BJ (cell line): ENCODE measurements around the gene EHBP1L1. TPM values are rescaled to one million over a fixed set of nuclear protein-coding genes. Genes with fewer than 3 reads are reported as not detected.

ENCODE experiments used
- CTCF ChIA-PET: fragments of 350-600 bp; formaldehyde crosslinking; extraction: SDS; loops from one replicate; lab custom pipeline; 2021; ENCODE audit warnings: antibody characterized with exemption, inconsistent platforms; lab: Yijun Ruan, JAX
- POLR2A ChIA-PET: fragments of 300-600 bp; sonication (Branson Sonifier 250); formaldehyde crosslinking; extraction: SDS; loops from one replicate; lab custom pipeline; 2021; ENCODE audit warnings: antibody characterized with exemption; lab: Charles Lee
- DNase-seq: peaks from one replicate; pipeline ENCODE4 v3.0.0-alpha.2; 2011; ENCODE audit warnings: low read depth
- H3K27me3 ChIP-seq: 2 replicates; pipeline ENCODE4 v1.6.0; 2011; ENCODE audit warnings: low read length; ENCODE audit not compliant: control insufficient read depth, insufficient read depth
- H3K36me3 ChIP-seq: 2 replicates; pipeline ENCODE4 v1.5.1; 2011; ENCODE audit warnings: low read length; ENCODE audit not compliant: control insufficient read depth, insufficient read depth
- H3K4me3 ChIP-seq: 2 replicates; pipeline ENCODE4 v1.5.1; 2011; ENCODE audit warnings: low read depth, mild to moderate bottlenecking, control low read depth, low read length
- polyA plus RNA-seq: library from polyadenylated mRNA; depleted of rRNA; stranded (reverse); fragments of >200 nt; gene quantifications from 2 replicates; pipeline ENCODE4 v1.2.3, GENCODE V29; 2011
- TF ChIP-seq, protein P1 (sequence below): IDR thresholded peaks from 2 replicates; pipeline ENCODE4 v1.5.1; 2011; ENCODE audit warnings: low read depth, mild to moderate bottlenecking, control low read depth, inconsistent platforms, low read length, moderate library complexity; ENCODE audit not compliant: insufficient read depth

EHBP1L1 gene
- polyA plus RNA-seq, 1 experiment: 30.9 TPM

DNA sequence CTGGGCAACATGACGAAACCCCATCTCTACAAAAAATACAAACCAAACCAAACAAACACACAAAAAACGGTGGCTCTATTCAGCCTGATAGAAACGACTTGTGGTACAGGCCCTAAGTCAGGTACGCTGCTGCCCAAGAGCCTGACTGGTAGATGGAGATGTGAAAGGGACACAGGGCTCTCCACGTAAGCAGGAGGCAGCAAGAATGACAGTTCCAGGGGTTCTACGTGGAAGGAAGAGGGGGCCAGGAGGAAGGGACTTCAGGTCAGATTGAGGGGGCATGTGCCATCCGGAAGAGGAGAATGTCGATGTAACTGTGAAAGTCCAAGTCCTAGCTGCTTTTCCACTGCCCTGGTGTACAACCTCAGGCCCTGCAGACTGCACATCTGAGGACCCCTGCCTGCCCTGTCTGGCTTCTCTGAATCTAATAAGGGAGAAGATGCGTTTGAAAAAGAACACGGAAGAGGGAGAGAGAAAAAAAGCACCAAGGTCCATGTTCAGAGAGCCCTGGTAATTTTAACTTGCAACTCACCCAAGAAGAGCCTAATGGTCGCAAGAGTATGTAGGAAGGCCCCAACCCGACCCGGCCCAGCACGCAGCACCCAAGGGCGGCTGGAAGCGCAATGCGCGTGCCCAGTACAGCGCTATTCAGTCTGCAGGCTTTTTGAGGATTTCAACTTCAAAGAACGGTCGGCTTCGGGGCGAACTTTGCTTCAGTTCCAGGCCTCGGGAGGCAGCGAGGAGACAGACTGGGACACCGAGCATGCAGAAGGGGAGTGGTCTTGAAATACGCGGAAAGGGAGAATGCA lies 6.5 kb upstream of the EHBP1L1 start:
- ChIA-PET POLR2A (no interaction called here), CTCF (interaction anchor here (1.0 to 5.6 kb wide), 4 partner anchors 17 to 45 kb away, joined by 4 to 83 read pairs (median 40); partner anchors contain the start of gene SCYL1)
- no peak for DNase-seq
- Histone ChIP-seq H3K36me3 (peaks cover 5% of the 10 kb centered on the region), H3K4me3 (peak overlapping the region; percentile 93), H3K27me3 (no peaks in the 10 kb centered on the region)
- TF ChIP-seq, protein P1, sequence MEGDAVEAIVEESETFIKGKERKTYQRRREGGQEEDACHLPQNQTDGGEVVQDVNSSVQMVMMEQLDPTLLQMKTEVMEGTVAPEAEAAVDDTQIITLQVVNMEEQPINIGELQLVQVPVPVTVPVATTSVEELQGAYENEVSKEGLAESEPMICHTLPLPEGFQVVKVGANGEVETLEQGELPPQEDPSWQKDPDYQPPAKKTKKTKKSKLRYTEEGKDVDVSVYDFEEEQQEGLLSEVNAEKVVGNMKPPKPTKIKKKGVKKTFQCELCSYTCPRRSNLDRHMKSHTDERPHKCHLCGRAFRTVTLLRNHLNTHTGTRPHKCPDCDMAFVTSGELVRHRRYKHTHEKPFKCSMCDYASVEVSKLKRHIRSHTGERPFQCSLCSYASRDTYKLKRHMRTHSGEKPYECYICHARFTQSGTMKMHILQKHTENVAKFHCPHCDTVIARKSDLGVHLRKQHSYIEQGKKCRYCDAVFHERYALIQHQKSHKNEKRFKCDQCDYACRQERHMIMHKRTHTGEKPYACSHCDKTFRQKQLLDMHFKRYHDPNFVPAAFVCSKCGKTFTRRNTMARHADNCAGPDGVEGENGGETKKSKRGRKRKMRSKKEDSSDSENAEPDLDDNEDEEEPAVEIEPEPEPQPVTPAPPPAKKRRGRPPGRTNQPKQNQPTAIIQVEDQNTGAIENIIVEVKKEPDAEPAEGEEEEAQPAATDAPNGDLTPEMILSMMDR: no peak

GRCh38 chr11:65569973-65570918 lies 5.6 kb upstream of the EHBP1L1 start, which contains the start of gene ZNRD2:
ZNRD2 (plus strand) TSS chr11:65570477; CDS start chr11:65570492, 15 bp downstream.
- Histone ChIP-seq H3K27me3 (no peaks in the 10 kb centered on the region), H3K4me3 (peak within 1 kb of the TSS; percentile 93), H3K36me3 (peaks cover 5% of the 10 kb centered on the region)
- peak; percentile 89 for DNase-seq
- POLR2A ChIA-PET: no interaction called here
- CTCF ChIA-PET: interaction anchor here (0.8 to 5.6 kb wide), 6 partner anchors 10 to 45 kb away, joined by 3 to 83 read pairs (median 13); partner anchors contain the start of gene SCYL1
- TF ChIP-seq, protein P1: peak; percentile 57

- POLR2A ChIA-PET: interaction anchor here (0.6 kb wide), 2 partner anchors 70 to 248 kb away, joined by 3 to 6 read pairs; no protein-coding TSS in a partner anchor
- peak overlapping the region; percentile 93; the same call in 1 of the 2 replicates for H3K4me3 ChIP-seq
- peaks cover 5% of the 10 kb centered on the region for H3K36me3 ChIP-seq
- TF ChIP-seq, protein P1: no peak
- DNase-seq: no peak
- no peaks in the 10 kb centered on the region for H3K27me3 ChIP-seq
- CTCF ChIA-PET: interaction anchor here (1.3 to 5.6 kb wide), 4 partner anchors 12 to 44 kb away, joined by 3 to 83 read pairs (median 47); partner anchors contain the start of gene PCNX3
These were observed 4.4 kb upstream of the EHBP1L1 start for GRCh38 chr11:65571420-65571819.

GRCh38 chr11:65571940-65572339 lies 3.9 kb upstream of the EHBP1L1 start:
- DNase-seq: no peak
- ChIA-PET POLR2A (interaction anchor here (0.6 to 1.3 kb wide), 3 partner anchors 15 to 69 kb away, joined by 3 to 21 read pairs (median 3); partner anchors contain the start of gene PCNX3), CTCF (interaction anchor here (1.2 to 5.6 kb wide), 8 partner anchors 12 to 43 kb away, joined by 3 to 83 read pairs (median 8); partner anchors contain the start of gene PCNX3)
- H3K4me3 ChIP-seq: peak overlapping the region; percentile 63
- peaks cover 5% of the 10 kb centered on the region for H3K36me3 ChIP-seq
- H3K27me3 ChIP-seq: no peaks in the 10 kb centered on the region
- TF ChIP-seq, protein P1: peak; percentile 38
